Ovary (tissue), 3 donors: ENCODE measurements around the gene NCAPH2.
"Not testable (repeated sequence)": the region's sequence is repeated elsewhere in the genome, so short reads cannot be mapped to it uniquely, and the experiment has no call there.

ENCODE experiments used
- EP300 ChIP-seq: sonication (generic); formaldehyde crosslinking; IDR thresholded peaks from one replicate; pipeline ENCODE4 v1.6.1; 2017; ENCODE audit warnings: antibody characterized with exemption
- POLR2A ChIP-seq: fragments of 450-650 bp; IDR thresholded peaks from one replicate; pipeline ENCODE4 v1.6.1; 2017; ENCODE audit warnings: antibody characterized with exemption, mild to moderate bottlenecking, moderate library complexity
- TF ChIP-seq, protein P1 (sequence below), 3 donors: fragments of 450-650 bp in 2 of 3; fragments of 200-600 bp in 1 of 3; IDR thresholded peaks; one replicate each; pipeline versions ENCODE4 v1.5.1 to v1.8.0; 2016 to 2022; ENCODE audit warnings: antibody characterized with exemption in 3 of 3, mild to moderate bottlenecking in 1 of 3
- donor health status: DM: no; HTN: no; CAD: no.

DNA sequence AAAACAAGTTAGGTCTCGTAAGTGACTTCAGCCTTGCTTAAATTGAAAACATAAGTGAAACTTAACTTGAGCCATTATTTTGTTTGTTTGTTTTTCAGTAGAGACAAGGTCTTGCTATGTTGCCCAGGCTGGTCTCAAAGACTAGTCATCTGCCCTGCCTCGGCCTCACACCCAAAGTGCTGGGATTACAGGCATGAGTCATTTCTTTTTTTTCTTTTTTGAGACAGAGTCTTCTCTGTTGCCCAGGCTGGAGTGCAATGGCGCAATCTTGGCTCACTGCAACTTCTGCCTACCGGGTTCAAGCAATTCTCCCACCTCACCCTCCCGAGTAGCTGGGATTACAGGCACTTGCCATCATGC is 33.6 kb downstream of the NCAPH2 start:
- TF ChIP-seq, protein P1, sequence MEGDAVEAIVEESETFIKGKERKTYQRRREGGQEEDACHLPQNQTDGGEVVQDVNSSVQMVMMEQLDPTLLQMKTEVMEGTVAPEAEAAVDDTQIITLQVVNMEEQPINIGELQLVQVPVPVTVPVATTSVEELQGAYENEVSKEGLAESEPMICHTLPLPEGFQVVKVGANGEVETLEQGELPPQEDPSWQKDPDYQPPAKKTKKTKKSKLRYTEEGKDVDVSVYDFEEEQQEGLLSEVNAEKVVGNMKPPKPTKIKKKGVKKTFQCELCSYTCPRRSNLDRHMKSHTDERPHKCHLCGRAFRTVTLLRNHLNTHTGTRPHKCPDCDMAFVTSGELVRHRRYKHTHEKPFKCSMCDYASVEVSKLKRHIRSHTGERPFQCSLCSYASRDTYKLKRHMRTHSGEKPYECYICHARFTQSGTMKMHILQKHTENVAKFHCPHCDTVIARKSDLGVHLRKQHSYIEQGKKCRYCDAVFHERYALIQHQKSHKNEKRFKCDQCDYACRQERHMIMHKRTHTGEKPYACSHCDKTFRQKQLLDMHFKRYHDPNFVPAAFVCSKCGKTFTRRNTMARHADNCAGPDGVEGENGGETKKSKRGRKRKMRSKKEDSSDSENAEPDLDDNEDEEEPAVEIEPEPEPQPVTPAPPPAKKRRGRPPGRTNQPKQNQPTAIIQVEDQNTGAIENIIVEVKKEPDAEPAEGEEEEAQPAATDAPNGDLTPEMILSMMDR (IDR thresholded peaks at IDR 0.05), result not testable (repeated sequence)
- TF ChIP-seq EP300, POLR2A: not testable (repeated sequence)
